GM23248 (cell line): ENCODE results near the gene DNMT1. TPM values are rescaled to one million over a fixed set of nuclear protein-coding genes. Genes with fewer than 3 reads are reported as not detected.

ENCODE experiments used
- DNase-seq: peaks from one replicate; pipeline ENCODE4 v3.0.0-alpha.2; 2015
- H2AFZ ChIP-seq: fragments of 200-600 bp; sonication (generic); 2 replicates; pipeline ENCODE4 v1.6.1; 2016; ENCODE audit warnings: antibody characterized with exemption
- H3F3A ChIP-seq: fragments of 200-600 bp; sonication (generic); 2 replicates; pipeline ENCODE4 v1.6.1; 2016; ENCODE audit warnings: mild to moderate bottlenecking, antibody characterized with exemption, mixed run types; ENCODE audit not compliant: insufficient read depth
- H3K27ac ChIP-seq: fragments of 200-600 bp; sonication (generic); 2 replicates; pipeline ENCODE4 v1.5.1; 2016; ENCODE audit warnings: mild to moderate bottlenecking
- H3K27me3 ChIP-seq: fragments of 200-600 bp; sonication (generic); replicated peaks from 2 replicates; pipeline ENCODE4 v1.6.1; 2016; ENCODE audit warnings: mild to moderate bottlenecking; ENCODE audit not compliant: insufficient read depth
- H3K36me3 ChIP-seq: fragments of 200-600 bp; sonication (generic); 2 replicates; pipeline ENCODE4 v1.6.1; 2016; ENCODE audit warnings: low read depth, mild to moderate bottlenecking
- H3K4me1 ChIP-seq: fragments of 200-600 bp; sonication (generic); 2 replicates; pipeline ENCODE4 v1.6.1; 2016; ENCODE audit warnings: mild to moderate bottlenecking; ENCODE audit not compliant: insufficient read depth
- H3K4me2 ChIP-seq: fragments of 200-600 bp; sonication (generic); one replicate; pipeline ENCODE4 v1.6.1; 2016; ENCODE audit warnings: mild to moderate bottlenecking; ENCODE audit not compliant: unreplicated experiment
- H3K4me3 ChIP-seq: fragments of 200-600 bp; sonication (generic); 2 replicates; pipeline ENCODE4 v1.5.1; 2016; ENCODE audit warnings: mild to moderate bottlenecking
- H3K79me2 ChIP-seq: fragments of 200-600 bp; sonication (generic); 2 replicates; pipeline ENCODE4 v1.6.1; 2016; ENCODE audit warnings: mild to moderate bottlenecking; ENCODE audit not compliant: insufficient read depth
- H3K9ac ChIP-seq: fragments of 200-600 bp; sonication (generic); 2 replicates; pipeline ENCODE4 v1.6.1; 2016; ENCODE audit warnings: mild to moderate bottlenecking
- H3K9me2 ChIP-seq: fragments of 200-600 bp; sonication (generic); 2 replicates; pipeline ENCODE4 v1.6.1; 2016; ENCODE audit warnings: mixed run types, mild to moderate bottlenecking, moderate library complexity; ENCODE audit not compliant: insufficient read depth
- H3K9me3 ChIP-seq: fragments of 200-600 bp; sonication (generic); one replicate; pipeline ENCODE4 v1.6.1; 2017; ENCODE audit warnings: low read depth
- H4K20me1 ChIP-seq: fragments of 200-600 bp; sonication (generic); 2 replicates; pipeline ENCODE4 v1.6.0; 2016; ENCODE audit not compliant: insufficient read depth
- EZH2 ChIP-seq: fragments of 200-600 bp; sonication (generic); IDR thresholded peaks from 2 replicates; pipeline ENCODE4 v1.6.1; 2018; ENCODE audit warnings: antibody characterized with exemption, mild to moderate bottlenecking; ENCODE audit not compliant: insufficient read depth, poor library complexity, severe bottlenecking
- EZH2phosphoT487 ChIP-seq: fragments of 200-600 bp; sonication (generic); IDR thresholded peaks from 2 replicates; pipeline ENCODE4 v1.6.1; 2018; ENCODE audit warnings: antibody characterized with exemption, moderate library complexity, mild to moderate bottlenecking, low read depth; ENCODE audit not compliant: insufficient read depth
- WGBS, 2 experiments: methylation state at CpG; one replicate each; pipeline ENCODE4 v1.1.6; 2015 to 2017; ENCODE audit warnings: low lambda C conversion rate in 2 of 2, low coverage in 1 of 2; ENCODE audit errors: missing lambda C conversion rate in 2 of 2; 5-methylcytosine and 5-hydroxymethylcytosine counted together
- in situ Hi-C: fragments of 300-500 bp; cut with MboI; formaldehyde crosslinking; loops from 2 replicates; pipeline ENCODE4 v1.15.0; 2020
- polyA plus RNA-seq: library from polyadenylated mRNA; unstranded; fragments of >200 nt; fragmentation: Nextera tagmentation; extraction: Ambion mirVana; gene quantifications from 2 replicates; pipeline ENCODE4 v1.2.1, GENCODE V29; 2016
- total RNA-seq: library from RNA; depleted of rRNA; stranded (reverse); fragments of >200 nt; shearing (Covaris generic); gene quantifications from 2 replicates; pipeline ENCODE4 v1.2.3, GENCODE V29; 2014

The DNMT1 gene
- total and polyA plus RNA-seq, 2 experiments from 2014 or later = 57.5 to 101 TPM

DNA sequence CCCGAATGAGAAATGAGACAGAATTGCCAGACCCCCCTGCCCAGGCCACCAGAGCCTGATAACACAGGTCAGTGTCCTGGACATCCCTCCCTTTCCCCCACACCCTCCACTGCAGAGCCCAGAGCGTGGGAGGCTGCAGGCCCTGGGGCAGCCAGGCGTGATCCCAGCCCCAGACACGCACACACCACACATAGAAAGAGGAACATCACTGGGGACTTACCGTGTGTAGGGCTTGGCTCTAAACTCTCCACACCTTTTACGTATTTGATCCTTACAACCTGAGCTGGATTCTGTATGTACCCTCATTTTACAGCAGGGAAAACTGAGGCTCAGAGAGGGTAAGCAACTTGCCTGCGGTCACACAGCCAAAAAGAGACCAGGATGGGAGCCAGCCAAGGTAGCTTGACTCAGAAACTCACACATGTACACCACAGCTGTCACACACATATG, 91.9 kb downstream of the DNMT1 start:
- Histone ChIP-seq H2AFZ (no peak overlapping the region), H3K9ac (no peak overlapping the region), H3K27me3 (no peaks in the 10 kb centered on the region), H3F3A (peaks cover 18% of the 10 kb centered on the region; the same call in 1 of the 2 replicates), H3K4me3 (no peak overlapping the region), H3K36me3 (peaks cover 6% of the 10 kb centered on the region; the same call in 1 of the 2 replicates), H3K9me3 (no peaks in the 10 kb centered on the region), H3K4me1 (peaks cover 9% of the 10 kb centered on the region), H3K9me2 (no peaks in the 10 kb centered on the region), H3K27ac (no peak overlapping the region), H3K4me2 (no peak overlapping the region), H3K79me2 (peaks cover 13% of the 10 kb centered on the region), H4K20me1 (no peaks in the 10 kb centered on the region)
- no peak for DNase-seq
- TF ChIP-seq EZH2phosphoT487 = no peak
- no peak for TF ChIP-seq EZH2
- in situ Hi-C loops = no loop called here
- whole genome bisulfite sequencing, 2 experiments = 83 to 85% methylated on average over 7 of the region's 7 CpGs

DNA sequence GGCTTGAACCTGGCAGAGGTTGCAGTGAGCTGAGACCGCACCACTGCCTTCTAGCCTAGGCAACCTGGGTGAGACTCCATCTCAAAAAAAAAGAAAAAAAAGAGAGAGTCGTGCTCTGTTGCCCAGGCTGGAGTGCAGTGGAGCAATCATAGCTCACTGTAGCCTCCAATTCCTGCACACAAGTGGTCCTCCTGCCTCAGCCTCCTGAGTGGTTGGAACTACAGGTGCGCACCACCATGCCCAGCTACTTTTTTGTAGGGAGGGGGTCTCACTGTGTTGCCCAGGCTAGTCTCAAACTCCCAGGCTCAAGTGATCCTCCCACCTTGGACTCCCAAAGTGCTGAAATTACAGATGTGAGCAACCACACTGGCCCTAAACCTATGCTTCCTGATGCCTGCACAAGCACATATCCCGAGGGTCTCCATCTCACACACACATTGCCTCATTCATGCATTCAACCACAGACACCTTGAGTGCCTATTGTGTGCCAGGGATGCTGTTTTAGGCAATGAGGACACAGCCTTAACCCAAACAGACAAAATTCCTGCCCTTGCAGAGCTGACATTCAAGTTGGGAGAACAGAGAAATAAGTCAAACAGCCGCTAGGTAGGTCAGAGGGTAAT, 94.5 kb downstream of the DNMT1 start:
- H3K27ac ChIP-seq = no peak overlapping the region
- no peak overlapping the region for H3K4me3 ChIP-seq
- WGBS, 2 experiments = 85 to 87% methylated on average over 5 of the region's 5 CpGs
- H2AFZ ChIP-seq = no peak overlapping the region
- no peak overlapping the region for H3K9ac ChIP-seq
- no peak for DNase-seq
- H3K36me3 ChIP-seq = no peaks in the 10 kb centered on the region
- no peaks in the 10 kb centered on the region for H3K79me2 ChIP-seq
- H3F3A ChIP-seq = peaks cover 16% of the 10 kb centered on the region
- H3K9me3 ChIP-seq = no peaks in the 10 kb centered on the region
- H4K20me1 ChIP-seq = no peaks in the 10 kb centered on the region
- H3K4me2 ChIP-seq = no peak overlapping the region
- in situ Hi-C loops = no loop called here
- H3K9me2 ChIP-seq = no peaks in the 10 kb centered on the region
- no peak for TF ChIP-seq EZH2phosphoT487
- H3K4me1 ChIP-seq = no peaks in the 10 kb centered on the region
- no peaks in the 10 kb centered on the region for H3K27me3 ChIP-seq

DNA sequence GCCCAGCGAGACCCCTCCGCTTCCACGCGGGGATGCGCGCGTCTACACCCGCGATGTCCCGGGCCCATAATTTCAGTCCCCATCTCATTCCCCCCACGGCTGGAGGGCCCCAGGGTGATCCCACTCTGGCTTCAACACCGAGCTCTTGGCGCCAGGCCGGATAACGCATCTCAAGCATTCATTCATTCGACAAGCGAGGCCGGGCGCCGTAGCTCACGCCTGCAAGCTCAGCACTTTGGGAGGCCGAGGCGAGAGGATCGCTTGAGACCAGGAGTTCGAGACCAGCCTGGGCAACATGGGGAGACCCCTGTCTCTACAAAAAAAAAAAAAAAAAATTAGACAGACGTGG, 98.2 kb downstream of the DNMT1 start:
- DNase-seq = peak; percentile 59
- H3K36me3 ChIP-seq = no peaks in the 10 kb centered on the region; the same call in 1 of the 2 replicates
- no peak for TF ChIP-seq EZH2phosphoT487
- no peak for TF ChIP-seq EZH2
- H3K27me3 ChIP-seq = no peaks in the 10 kb centered on the region
- H2AFZ ChIP-seq = peak overlapping the region; percentile 87
- in situ Hi-C loops = no loop called here
- peak overlapping the region; percentile 53 for H3K27ac ChIP-seq
- no peaks in the 10 kb centered on the region for H3K4me1 ChIP-seq
- no peaks in the 10 kb centered on the region for H4K20me1 ChIP-seq
- peak overlapping the region; percentile 78 for H3K9ac ChIP-seq
- no peaks in the 10 kb centered on the region for H3K79me2 ChIP-seq
- H3K9me2 ChIP-seq = no peaks in the 10 kb centered on the region
- WGBS, 2 experiments = 23 to 24% methylated on average over 26 of the region's 26 CpGs
- H3F3A ChIP-seq = peaks cover 16% of the 10 kb centered on the region
- peak overlapping the region; percentile 76 for H3K4me2 ChIP-seq
- no peaks in the 10 kb centered on the region for H3K9me3 ChIP-seq
- peak overlapping the region; percentile 70 for H3K4me3 ChIP-seq

DNA sequence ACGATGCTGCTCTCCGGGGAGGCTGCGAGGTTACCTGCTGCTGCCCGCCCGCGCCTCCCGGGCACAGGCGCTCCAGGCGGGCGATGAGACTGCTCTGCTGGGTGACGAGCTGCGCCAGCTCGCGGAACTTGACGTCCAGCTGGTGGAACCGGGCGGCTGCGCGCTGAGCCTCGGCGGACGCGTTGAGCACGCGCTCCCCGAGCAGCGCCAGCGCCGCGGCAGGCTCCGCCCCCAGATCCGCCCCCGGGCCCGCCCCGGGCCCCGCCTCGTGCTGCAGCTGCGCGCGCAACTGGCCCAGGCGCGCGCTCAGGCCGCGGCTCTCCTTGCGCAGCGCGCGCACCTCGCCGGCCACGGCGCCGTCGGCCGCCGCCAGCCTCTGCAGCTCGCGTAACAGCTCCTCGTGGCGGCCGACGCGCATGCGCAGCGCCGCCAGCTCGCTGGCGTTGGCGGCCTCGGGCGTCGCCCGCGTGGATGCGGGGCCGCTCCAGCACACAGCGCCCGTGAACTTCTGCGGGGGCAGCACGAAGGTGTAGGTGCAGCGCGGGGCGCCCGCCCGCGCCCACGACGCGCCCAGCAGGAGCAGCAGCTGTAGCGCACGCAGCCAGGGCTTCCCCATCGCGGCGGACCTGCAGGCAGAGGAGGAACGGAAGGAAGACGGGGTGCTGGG, 98.7 kb downstream of the DNMT1 start:
- Histone ChIP-seq H3K4me3 (peak overlapping the region; percentile 70), H3K9me3 (no peaks in the 10 kb centered on the region), H3F3A (peaks cover 16% of the 10 kb centered on the region), H2AFZ (peak overlapping the region; percentile 87), H3K4me2 (peak overlapping the region; percentile 77), H3K79me2 (no peaks in the 10 kb centered on the region), H3K27ac (peak overlapping the region; percentile 53), H3K9me2 (no peaks in the 10 kb centered on the region), H4K20me1 (no peaks in the 10 kb centered on the region), H3K36me3 (no peaks in the 10 kb centered on the region; the same call in 1 of the 2 replicates), H3K4me1 (no peaks in the 10 kb centered on the region), H3K27me3 (no peaks in the 10 kb centered on the region), H3K9ac (peak overlapping the region; percentile 78)
- 1 to 3% methylated on average over 56 to 68 of the region's 97 CpGs for WGBS, 2 experiments
- in situ Hi-C loops = no loop called here
- DNase-seq = peak; percentile 96
- TF ChIP-seq EZH2 (no peak), EZH2phosphoT487 (no peak)
